ENCODE data around the gene DLST.

Gene DLST

GRCh38 chr14:74881431-74882102 lies at the start of gene DLST:
Gene DLST, plus strand, starts transcription at chr14:74881916. Its CDS starts 38 bp downstream, at chr14:74881954.
- TF ChIP-seq GATA2 (IDR thresholded peaks at IDR 0.05; ENCODE audit: low read depth, low read length) = no peak

GRCh38 chr14:74832849-74833248 lies 48.9 kb upstream of the DLST start:
- TF ChIP-seq GATA3 (IDR thresholded peaks at IDR 0.05; ENCODE audit: low read depth, low read length) = no peak
- TF ChIP-seq GATA2 (IDR thresholded peaks at IDR 0.05; ENCODE audit: low read depth, low read length) = no peak

GRCh38 chr14:74834692-74835392 lies 46.9 kb upstream of the DLST start:
- no peak for TF ChIP-seq GATA3 (IDR thresholded peaks at IDR 0.05; ENCODE audit: low read depth, low read length)
- no peak for TF ChIP-seq GATA2 (IDR thresholded peaks at IDR 0.05; ENCODE audit: low read depth, low read length)

GRCh38 chr14:74835645-74836250 lies 46.0 kb upstream of the DLST start:
- TF ChIP-seq GATA2 (IDR thresholded peaks at IDR 0.05; ENCODE audit: low read depth, low read length) (peak; percentile 22; the same call in 1 of the 2 replicates), GATA3 (IDR thresholded peaks at IDR 0.05; ENCODE audit: low read depth, low read length) (no peak)

- TF ChIP-seq GATA3 (IDR thresholded peaks at IDR 0.05; ENCODE audit: low read depth, low read length) (no peak), GATA2 (IDR thresholded peaks at IDR 0.05; ENCODE audit: low read depth, low read length) (no peak)
Measured at GRCh38 chr14:74836251-74836960, 45.3 kb upstream of the DLST start.

- TF ChIP-seq GATA3 (IDR thresholded peaks at IDR 0.05; ENCODE audit: low read depth, low read length) (no peak), GATA2 (IDR thresholded peaks at IDR 0.05; ENCODE audit: low read depth, low read length) (no peak)
Measured at GRCh38 chr14:74838166-74838565, 43.5 kb upstream of the DLST start.

- TF ChIP-seq GATA2 (IDR thresholded peaks at IDR 0.05; ENCODE audit: low read depth, low read length) = no peak
- no peak for TF ChIP-seq GATA3 (IDR thresholded peaks at IDR 0.05; ENCODE audit: low read depth, low read length)
Measured at GRCh38 chr14:74840603-74841030, 41.1 kb upstream of the DLST start.

GRCh38 chr14:74841230-74842207 lies 40.2 kb upstream of the DLST start:
- TF ChIP-seq GATA2 (IDR thresholded peaks at IDR 0.05; ENCODE audit: low read depth, low read length) = no peak

GRCh38 chr14:74843653-74844052 lies 38.1 kb upstream of the DLST start:
- TF ChIP-seq GATA2 (IDR thresholded peaks at IDR 0.05; ENCODE audit: low read depth, low read length) (peak; percentile 77), GATA3 (IDR thresholded peaks at IDR 0.05; ENCODE audit: low read depth, low read length) (peak; percentile 56)

GRCh38 chr14:74846168-74846567 lies 35.5 kb upstream of the DLST start:
- TF ChIP-seq GATA3 (IDR thresholded peaks at IDR 0.05; ENCODE audit: low read depth, low read length) (no peak), GATA2 (IDR thresholded peaks at IDR 0.05; ENCODE audit: low read depth, low read length) (no peak)

GRCh38 chr14:74846968-74847665 lies 34.6 kb upstream of the DLST start:
- TF ChIP-seq GATA3 (IDR thresholded peaks at IDR 0.05; ENCODE audit: low read depth, low read length) = no peak
- TF ChIP-seq GATA2 (IDR thresholded peaks at IDR 0.05; ENCODE audit: low read depth, low read length) = no peak

GRCh38 chr14:74848768-74849167 lies 32.9 kb upstream of the DLST start:
- TF ChIP-seq GATA3 (IDR thresholded peaks at IDR 0.05; ENCODE audit: low read depth, low read length) (no peak), GATA2 (IDR thresholded peaks at IDR 0.05; ENCODE audit: low read depth, low read length) (no peak)

All from SH-SY5Y (cell line).